NCI-H2081 treated with DMSO at 0.1 percent for 48 hours (cell line): ENCODE data around the gene SNRPA.
"Not testable (repeated sequence)": the region's sequence is repeated elsewhere in the genome, so short reads cannot be mapped to it uniquely, and the experiment has no call there.

Experiments
- DNase-seq: peaks from one replicate; lab custom pipeline; 2025; lab: John Stamatoyannopoulos, UW

Gene SNRPA

GRCh38 chr19:40721936-40722661 is 28.9 kb upstream of the SNRPA start:
- no peak for DNase-seq

- DNase-seq: no peak
These were observed 27.2 kb upstream of the SNRPA start for GRCh38 chr19:40723661-40724254.

- DNase-seq: no peak
These were observed 26.7 kb upstream of the SNRPA start for GRCh38 chr19:40724315-40724714.

GRCh38 chr19:40724855-40725254 is 26.1 kb upstream of the SNRPA start:
- DNase-seq: no peak

- no peak for DNase-seq
These were observed 24.7 kb upstream of the SNRPA start for GRCh38 chr19:40726279-40726678.

GRCh38 chr19:40730065-40730464 is 20.9 kb upstream of the SNRPA start:
- not testable (repeated sequence) for DNase-seq

- DNase-seq: not testable (repeated sequence)
These were observed 18.7 kb upstream of the SNRPA start for GRCh38 chr19:40732304-40732703.

GRCh38 chr19:40733149-40733548 is 17.9 kb upstream of the SNRPA start:
- DNase-seq: no peak

- no peak for DNase-seq
These were observed 15.8 kb upstream of the SNRPA start for GRCh38 chr19:40735013-40735771.

GRCh38 chr19:40736661-40737060 is 14.3 kb upstream of the SNRPA start:
- no peak for DNase-seq

- no peak for DNase-seq
These were observed 13.8 kb upstream of the SNRPA start for GRCh38 chr19:40737102-40737644.

GRCh38 chr19:40739030-40739839 is 11.8 kb upstream of the SNRPA start:
- DNase-seq: no peak

GRCh38 chr19:40739871-40740703 is 10.9 kb upstream of the SNRPA start:
- no peak for DNase-seq

GRCh38 chr19:40740747-40741146 is 10.3 kb upstream of the SNRPA start:
- no peak for DNase-seq

GRCh38 chr19:40741527-40742390 is 9.2 kb upstream of the SNRPA start:
- no peak for DNase-seq

GRCh38 chr19:40742477-40742876 is 8.5 kb upstream of the SNRPA start:
- DNase-seq: no peak

- DNase-seq: no peak
These were observed 8.1 kb upstream of the SNRPA start for GRCh38 chr19:40742886-40743285.

GRCh38 chr19:40743926-40744325 is 7.1 kb upstream of the SNRPA start:
- DNase-seq: no peak

- no peak for DNase-seq
These were observed 6.2 kb upstream of the SNRPA start for GRCh38 chr19:40744554-40745401.
